Measurements from ENCODE around the gene ZBTB7C.
A peak's percentile ranks its signal among the peaks of the same experiment; 100 is the strongest.

The ZBTB7C gene

DNA sequence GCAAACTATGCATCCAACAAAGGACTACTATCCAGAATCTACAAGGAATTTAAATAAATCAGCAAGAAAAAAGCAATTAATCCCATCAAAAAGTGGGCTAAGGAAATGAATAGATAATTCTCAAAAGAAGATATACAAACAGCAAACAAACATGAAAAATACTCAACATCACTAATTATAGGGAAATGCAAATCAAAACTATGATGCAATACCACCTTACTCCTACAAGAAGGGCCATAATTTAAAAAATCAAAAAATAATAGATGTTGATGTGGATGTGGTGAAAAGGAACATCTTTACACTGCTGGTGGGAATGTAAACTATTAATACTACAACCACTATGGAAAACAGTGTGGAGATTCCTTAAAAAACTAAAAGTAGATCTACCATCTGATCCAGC lies 164.7 kb downstream of the ZBTB7C start:
- no peak for DNase-seq

GRCh38 chr18:48238636-48239035 lies 170.5 kb downstream of the ZBTB7C start:
- no peak for DNase-seq

GRCh38 chr18:48238206-48238605 lies 171.0 kb downstream of the ZBTB7C start:
- no peak for DNase-seq

DNA sequence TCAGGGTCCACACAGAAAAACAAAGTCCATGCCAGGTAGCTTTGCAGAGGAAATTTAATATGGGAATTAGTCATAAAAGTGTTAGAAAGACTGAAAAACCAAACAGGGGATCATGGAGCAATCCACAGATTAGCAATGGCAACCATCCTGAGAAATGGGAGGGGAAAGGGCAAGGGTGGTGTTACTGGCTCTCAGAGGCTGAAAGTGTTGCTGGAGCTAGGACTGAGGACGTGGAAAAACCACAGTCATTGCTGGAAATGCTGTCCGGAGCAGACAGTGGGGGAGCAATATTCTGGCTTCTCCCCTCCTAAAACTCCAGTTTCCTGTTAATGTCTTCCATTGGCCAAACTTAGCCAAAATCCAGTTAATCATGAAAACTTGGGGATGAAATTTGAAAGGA lies 172.4 kb downstream of the ZBTB7C start:
- no peak for DNase-seq

DNA sequence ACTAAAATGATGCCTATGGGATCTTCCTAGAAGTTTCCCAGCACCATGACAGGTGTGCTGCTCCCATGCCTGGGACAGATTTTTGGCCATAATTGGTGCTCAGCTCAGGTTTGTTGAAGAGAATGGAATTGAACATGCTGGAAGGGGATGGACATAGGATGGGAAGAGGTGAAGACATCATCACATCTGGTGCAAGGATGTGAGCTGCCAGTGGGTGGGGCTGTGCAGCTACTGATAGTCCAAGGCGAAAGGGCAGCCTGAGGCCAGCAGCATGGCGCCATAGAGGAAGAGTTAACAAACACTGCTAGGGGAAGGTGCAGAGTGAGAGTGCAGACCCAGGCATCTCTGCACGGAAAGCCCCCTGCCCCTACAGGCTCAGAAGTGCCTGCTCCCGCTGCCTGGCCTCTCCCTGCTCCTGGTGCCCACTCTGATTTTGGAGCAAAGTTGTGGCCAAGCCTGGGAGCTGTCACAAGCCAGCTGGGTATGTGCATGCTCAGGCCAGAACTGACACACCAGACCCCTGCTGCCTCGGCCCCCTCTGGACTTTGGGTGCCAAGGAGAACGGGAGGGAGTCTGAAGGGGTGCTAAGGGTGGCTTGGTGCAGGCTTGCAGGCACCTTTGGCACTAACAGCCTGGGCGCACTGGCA lies 178.6 kb downstream of the ZBTB7C start:
- DNase-seq: peak; percentile 38

DNA sequence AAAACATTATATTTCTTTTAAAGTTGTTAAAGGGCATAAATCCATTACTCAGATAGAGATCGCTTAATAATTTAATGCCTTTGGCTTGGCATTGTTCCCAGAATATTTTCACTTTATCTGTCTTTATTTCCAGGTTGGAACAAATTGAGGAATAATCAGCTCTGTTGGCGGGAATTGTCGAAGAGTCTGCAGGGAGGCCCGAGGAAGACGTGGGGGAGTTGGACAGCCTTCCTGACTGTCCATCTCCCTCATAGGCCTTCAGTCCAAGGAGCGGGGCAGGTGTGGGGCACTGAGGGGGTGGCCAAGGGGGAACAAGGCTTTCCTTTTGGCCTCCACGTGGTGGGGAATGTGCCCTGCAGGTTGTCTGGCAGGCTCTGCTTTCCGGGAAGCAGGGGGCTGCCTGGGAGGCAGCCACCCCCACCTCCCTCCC lies 179.6 kb downstream of the ZBTB7C start:
- DNase-seq: no peak

DNA sequence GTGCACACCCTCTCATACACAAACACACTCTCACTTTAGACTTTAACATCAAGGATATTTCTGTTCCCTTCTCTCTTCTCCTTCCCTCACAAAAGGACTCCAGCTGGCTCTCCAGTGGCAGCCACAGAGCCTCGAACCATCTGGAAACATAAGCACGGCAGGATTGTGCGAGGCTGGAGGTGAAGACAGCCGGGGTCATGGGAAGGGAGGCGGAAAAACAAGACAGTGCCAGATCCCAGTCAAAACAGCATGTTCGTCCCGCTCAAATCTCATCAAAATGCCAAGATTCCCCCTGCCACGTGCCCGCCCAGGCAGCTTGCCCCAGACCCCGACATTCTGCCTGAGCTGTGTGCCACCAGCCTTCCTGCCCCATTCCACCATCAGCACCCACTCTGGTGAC lies 180.3 kb downstream of the ZBTB7C start:
- DNase-seq: no peak

GRCh38 chr18:48228301-48228715 lies 180.9 kb downstream of the ZBTB7C start:
- DNase-seq: no peak

GRCh38 chr18:48227206-48227605 lies 182.0 kb downstream of the ZBTB7C start:
- no peak for DNase-seq

DNA sequence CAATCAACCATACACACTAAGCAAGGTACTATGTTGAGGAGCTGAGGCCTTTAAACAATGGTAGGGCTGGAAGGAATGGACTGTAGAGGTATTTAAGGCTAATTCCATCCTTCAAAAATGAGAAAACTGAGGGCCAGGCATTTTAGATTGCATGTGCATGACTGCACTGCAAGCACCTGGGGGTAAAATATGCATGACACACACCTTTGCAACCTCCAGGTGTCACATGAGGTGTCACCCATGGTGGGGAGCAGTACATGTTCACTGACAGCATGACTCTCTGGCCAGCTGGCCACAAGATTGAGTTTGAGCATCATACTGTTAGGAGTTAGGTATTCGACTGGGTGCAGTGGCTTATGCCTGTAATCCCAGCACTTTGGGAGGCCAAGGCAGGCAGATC lies 182.8 kb downstream of the ZBTB7C start:
- no peak for DNase-seq

DNA sequence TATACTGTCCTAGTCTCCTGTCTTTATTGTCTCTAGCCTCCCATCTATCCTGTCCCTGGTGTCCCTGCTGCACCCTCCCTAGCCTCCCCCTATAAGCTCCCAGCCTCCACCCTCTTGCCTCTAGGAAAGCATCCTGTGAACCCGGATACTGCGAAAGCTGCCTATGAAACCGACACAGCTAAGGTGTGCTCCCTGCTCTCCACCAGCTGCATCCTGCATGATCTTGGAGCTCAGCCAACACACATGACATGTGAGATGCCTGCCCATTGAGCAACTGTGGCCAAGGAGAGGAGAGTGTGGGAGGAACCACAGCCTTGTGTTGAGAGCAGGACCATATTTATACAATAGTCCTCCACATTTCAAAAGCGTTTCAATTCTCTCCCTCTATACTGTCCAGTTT lies 187.1 kb downstream of the ZBTB7C start:
- no peak for DNase-seq

GRCh38 chr18:48219810-48220499 lies 189.2 kb downstream of the ZBTB7C start:
- no peak for DNase-seq

- no peak for DNase-seq
Measured at GRCh38 chr18:48219037-48219809, 190.0 kb downstream of the ZBTB7C start.

GRCh38 chr18:48218285-48219022 lies 190.7 kb downstream of the ZBTB7C start:
- DNase-seq: no peak

- DNase-seq: no peak
Measured at GRCh38 chr18:48217258-48218250, 191.6 kb downstream of the ZBTB7C start.

DNA sequence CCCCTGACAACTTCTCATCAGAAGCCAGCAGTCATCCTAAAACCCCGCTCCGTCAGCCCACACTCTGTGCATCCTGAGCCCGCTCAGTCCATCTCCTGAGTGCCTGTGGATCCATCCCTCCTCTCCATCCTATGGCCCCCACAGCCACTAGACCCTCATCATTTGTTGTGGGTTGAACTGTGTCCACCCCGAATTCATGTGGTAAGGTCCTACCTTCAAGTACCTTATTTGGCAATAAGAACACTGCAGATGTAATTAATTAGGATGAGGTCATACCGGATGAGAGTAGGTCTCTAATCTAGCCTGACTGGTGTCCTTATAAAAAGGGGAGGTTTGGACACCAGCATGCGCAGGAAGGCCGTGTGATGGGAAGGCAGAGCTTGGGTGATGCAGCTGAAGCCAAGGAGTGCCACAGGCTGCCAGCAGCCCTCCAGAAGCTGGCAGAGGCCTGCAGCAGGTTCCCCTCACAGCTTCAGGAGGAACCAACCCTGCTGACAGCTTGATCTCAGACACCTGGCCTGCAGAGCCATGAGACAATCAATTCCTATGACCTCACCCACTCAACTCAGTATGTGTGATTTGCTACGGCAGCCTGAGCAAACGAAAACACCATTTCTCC lies 192.4 kb downstream of the ZBTB7C start:
- no peak for DNase-seq

DNA sequence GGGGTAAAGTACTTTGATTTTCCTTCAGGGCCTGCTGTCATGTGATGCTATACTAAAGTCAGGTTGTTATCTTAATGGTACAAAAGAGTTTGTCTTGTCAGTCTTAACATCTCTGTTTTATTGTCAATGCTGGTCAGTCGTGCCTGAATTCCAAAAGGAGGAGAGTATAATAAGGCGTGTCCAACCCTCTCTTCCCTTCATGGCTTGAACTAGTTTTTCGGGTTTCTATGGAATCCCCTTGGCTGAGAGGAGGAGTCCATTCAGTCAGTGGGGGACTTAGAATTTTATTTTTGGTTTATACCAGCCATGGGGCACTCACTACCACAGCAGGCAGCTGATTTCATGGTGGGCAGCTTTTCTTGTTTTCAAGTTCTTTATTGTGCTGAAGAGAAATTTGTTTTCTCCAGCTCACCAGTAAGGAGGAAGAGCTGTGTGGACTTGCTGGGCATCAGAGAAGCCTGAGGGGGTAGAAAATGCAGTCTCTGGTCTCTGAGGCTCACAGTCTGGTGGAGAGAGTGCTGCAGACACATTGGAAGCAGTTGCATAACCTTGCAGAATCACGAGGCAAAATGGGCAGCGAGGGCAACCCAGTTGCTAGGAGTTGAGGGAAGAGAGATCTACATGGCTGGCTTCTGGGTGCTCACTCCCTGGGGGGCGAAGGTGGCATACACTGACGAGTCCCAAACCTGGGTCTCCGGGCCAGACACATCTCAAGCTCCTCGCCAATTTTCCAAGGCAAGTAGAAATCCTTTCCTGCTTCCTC lies 193.1 kb downstream of the ZBTB7C start:
- no peak for DNase-seq

DNA sequence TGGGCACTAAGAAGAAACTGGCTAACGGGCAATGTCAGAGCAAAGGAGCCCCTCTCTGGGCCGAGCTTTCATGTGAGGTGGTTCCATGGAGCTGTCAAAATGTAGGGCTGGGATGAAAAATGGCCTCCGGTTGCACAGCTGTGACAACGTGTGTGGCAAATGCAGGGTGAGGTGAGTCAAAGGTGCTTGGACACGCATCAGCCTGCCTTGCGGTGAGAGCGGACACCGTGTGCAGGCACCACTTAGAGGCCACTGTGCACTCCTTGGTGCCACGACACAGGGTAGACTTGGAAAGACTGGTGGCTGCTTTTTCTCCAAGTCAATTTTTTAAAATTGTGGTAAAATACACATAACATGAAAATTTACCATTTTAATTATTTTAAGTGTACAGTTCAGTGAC lies 195.4 kb downstream of the ZBTB7C start:
- DNase-seq: no peak

- no peak for DNase-seq
Measured at GRCh38 chr18:48208432-48209140, 200.6 kb downstream of the ZBTB7C start.

GRCh38 chr18:48207733-48208132 lies 201.4 kb downstream of the ZBTB7C start:
- no peak for DNase-seq
